Mesendoderm (in vitro differentiated cells): ENCODE data around the gene HERPUD1.

Source experiments
- DNase-seq: peaks from one replicate; pipeline ENCODE4 v3.0.0; 2013
- H2AK5ac ChIP-seq: 2 replicates; pipeline ENCODE4 v1.6.1; 2013; ENCODE audit warnings: low read length, inconsistent platforms
- H2BK120ac ChIP-seq: 2 replicates; pipeline ENCODE4 v1.6.1; 2013; ENCODE audit warnings: low read depth, mild to moderate bottlenecking, low read length, moderate library complexity, mixed read lengths
- H2BK15ac ChIP-seq: replicated peaks from 2 replicates; pipeline ENCODE4 v1.6.1; 2013; ENCODE audit warnings: low read depth, mild to moderate bottlenecking, moderate library complexity
- H2BK5ac ChIP-seq: 2 replicates; pipeline ENCODE4 v1.6.1; 2013; ENCODE audit warnings: low read length, inconsistent platforms
- H3K18ac ChIP-seq: 2 replicates; pipeline ENCODE4 v1.6.1; 2013; ENCODE audit warnings: mild to moderate bottlenecking, low read length, mixed read lengths
- H3K23ac ChIP-seq: one replicate; pipeline ENCODE4 v1.6.1; 2013; ENCODE audit warnings: low read length
- H3K27ac ChIP-seq: 2 replicates; pipeline ENCODE4 v1.5.1; 2013; ENCODE audit warnings: low read depth, mild to moderate bottlenecking, inconsistent platforms, low read length, moderate library complexity
- H3K27me3 ChIP-seq: 2 replicates; pipeline ENCODE4 v1.6.1; 2013; ENCODE audit warnings: low read length, control low read depth, mild to moderate bottlenecking, inconsistent platforms; ENCODE audit not compliant: insufficient read depth, poor library complexity
- H3K36me3 ChIP-seq: 2 replicates; pipeline ENCODE4 v1.6.1; 2013; ENCODE audit warnings: low read length, inconsistent platforms; ENCODE audit not compliant: control insufficient read depth, insufficient read depth
- H3K4ac ChIP-seq: one replicate; pipeline ENCODE4 v1.6.1; 2013; ENCODE audit warnings: low read depth, mild to moderate bottlenecking, low read length, moderate library complexity
- H3K4me1 ChIP-seq: 2 replicates; pipeline ENCODE4 v1.6.1; 2013; ENCODE audit warnings: low read depth, low read length, inconsistent platforms; ENCODE audit not compliant: control insufficient read depth
- H3K4me2 ChIP-seq: 2 replicates; pipeline ENCODE4 v1.6.1; 2013; ENCODE audit warnings: low read length
- H3K4me3 ChIP-seq: 2 replicates; pipeline ENCODE4 v1.5.1; 2013; ENCODE audit warnings: mild to moderate bottlenecking, low read length
- H3K56ac ChIP-seq: one replicate; pipeline ENCODE4 v1.6.1; 2013; ENCODE audit warnings: low read length
- H3K79me1 ChIP-seq: 2 replicates; pipeline ENCODE4 v1.6.1; 2013; ENCODE audit warnings: low read length, inconsistent platforms
- H3K79me2 ChIP-seq: 2 replicates; pipeline ENCODE4 v1.6.1; 2013; ENCODE audit warnings: mild to moderate bottlenecking, low read length; ENCODE audit not compliant: control insufficient read depth, insufficient read depth
- H3K9ac ChIP-seq: 2 replicates; pipeline ENCODE4 v1.6.1; 2013; ENCODE audit warnings: low read length, inconsistent platforms
- H4K5ac ChIP-seq: one replicate; pipeline ENCODE4 v1.6.1; 2013; ENCODE audit warnings: low read length
- H4K8ac ChIP-seq: one replicate; pipeline ENCODE4 v1.6.1; 2013; ENCODE audit warnings: low read depth, mild to moderate bottlenecking, control low read depth, low read length, moderate library complexity
- WGBS: extraction: QIAGEN DNeasy Blood & Tissue Kit; methylation state at CpG from one replicate; pipeline ENCODE4 v1.1.7; 2013; ENCODE audit warnings: low lambda C conversion rate, missing lambda C conversion rate; ENCODE audit not compliant: insufficient coverage; ENCODE audit errors: extremely low coverage; 5-methylcytosine and 5-hydroxymethylcytosine counted together

The HERPUD1 gene

GRCh38 chr16:56977216-56977615 is 45.3 kb downstream of the HERPUD1 start:
- no peaks in the 10 kb centered on the region for H3K4me1 ChIP-seq
- DNase-seq: no peak
- H3K4me2 ChIP-seq: no peak overlapping the region
- H4K8ac ChIP-seq: no peak overlapping the region
- no peak overlapping the region for H3K9ac ChIP-seq
- no peak overlapping the region for H3K56ac ChIP-seq
- no peak overlapping the region for H3K4me3 ChIP-seq
- no peak overlapping the region for H3K4ac ChIP-seq
- H2BK5ac ChIP-seq: no peak overlapping the region
- no peak overlapping the region for H2AK5ac ChIP-seq
- no peaks in the 10 kb centered on the region for H3K27me3 ChIP-seq
- no peak overlapping the region for H3K27ac ChIP-seq
- H3K36me3 ChIP-seq: no peaks in the 10 kb centered on the region
- H3K18ac ChIP-seq: no peak overlapping the region
- no CpG with 5 or more reads among the region's 6 CpGs for WGBS
- no peak overlapping the region for H2BK120ac ChIP-seq
- no peak overlapping the region for H4K5ac ChIP-seq
- no peaks in the 10 kb centered on the region for H3K79me2 ChIP-seq
- H2BK15ac ChIP-seq: no peak overlapping the region
- no peaks in the 10 kb centered on the region for H3K79me1 ChIP-seq
- H3K23ac ChIP-seq: no peak overlapping the region

DNA sequence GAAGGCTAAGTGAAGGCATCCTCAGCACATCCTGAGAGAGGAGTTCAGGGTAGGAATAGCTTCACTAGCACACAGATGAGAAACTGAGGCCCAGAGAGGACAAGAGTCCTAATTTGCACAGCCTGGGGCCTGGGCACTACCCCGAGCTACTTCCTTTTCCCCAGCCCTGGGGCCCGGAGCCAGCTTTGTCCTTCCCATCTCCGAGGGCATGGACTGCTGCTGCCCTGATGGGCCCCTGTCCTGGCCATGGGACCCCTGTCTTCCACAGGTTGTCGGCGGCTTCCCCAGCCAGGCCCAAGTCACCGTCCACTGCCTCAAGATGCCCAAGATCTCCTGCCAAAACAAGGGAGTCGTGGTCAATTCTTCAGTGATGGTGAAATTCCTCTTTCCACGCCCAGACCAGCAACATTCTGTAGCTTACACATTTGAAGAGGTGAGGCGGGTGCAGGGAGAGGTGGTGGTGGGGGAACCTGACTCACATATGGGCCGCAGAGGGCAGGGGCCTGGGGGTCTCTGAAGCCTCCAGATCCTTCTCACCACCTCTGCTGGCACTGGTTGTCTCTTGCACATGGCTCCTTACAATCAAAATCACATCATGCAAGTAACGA is 46.0 kb downstream of the HERPUD1 start:
- WGBS: no CpG with 5 or more reads among the region's 11 CpGs
- no peak overlapping the region for H3K27ac ChIP-seq
- no peak overlapping the region for H2AK5ac ChIP-seq

DNA sequence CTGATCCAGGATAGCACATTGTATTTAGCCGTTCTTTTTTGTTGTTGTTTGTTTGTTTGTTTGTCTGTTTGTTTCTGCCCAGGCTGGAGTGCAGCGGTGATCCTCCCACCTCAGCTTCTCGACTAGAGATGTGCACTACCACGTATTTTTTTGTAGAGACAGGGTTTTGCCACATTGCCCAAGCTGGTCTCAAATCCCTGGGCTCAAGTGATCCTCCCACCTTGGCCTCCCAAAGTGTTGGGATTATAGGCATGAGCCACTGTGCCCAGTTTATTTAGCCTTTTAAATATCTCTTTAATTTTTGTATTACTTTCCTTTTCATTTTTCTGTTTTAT is 48.2 kb downstream of the HERPUD1 start:
- H3K79me1 ChIP-seq: no peaks in the 10 kb centered on the region
- H3K79me2 ChIP-seq: no peaks in the 10 kb centered on the region
- H3K27ac ChIP-seq: no peak overlapping the region
- no peak overlapping the region for H3K4me2 ChIP-seq
- no peaks in the 10 kb centered on the region for H3K4me1 ChIP-seq
- H3K23ac ChIP-seq: no peak overlapping the region
- H3K27me3 ChIP-seq: no peaks in the 10 kb centered on the region
- H2BK5ac ChIP-seq: no peak overlapping the region
- no peak overlapping the region for H3K56ac ChIP-seq
- no peak overlapping the region for H4K5ac ChIP-seq
- no peaks in the 10 kb centered on the region for H3K36me3 ChIP-seq
- H3K4ac ChIP-seq: no peak overlapping the region
- H3K18ac ChIP-seq: no peak overlapping the region
- H3K9ac ChIP-seq: no peak overlapping the region
- no peak for DNase-seq
- no peak overlapping the region for H3K4me3 ChIP-seq
- no peak overlapping the region for H4K8ac ChIP-seq
- WGBS: no CpG with 5 or more reads among the region's 4 CpGs
- H2BK120ac ChIP-seq: no peak overlapping the region
- H2BK15ac ChIP-seq: no peak overlapping the region
- no peak overlapping the region for H2AK5ac ChIP-seq

More for the DNA sequence above, 46.0 kb downstream of the HERPUD1 start:
- Histone ChIP-seq H3K9ac (no peak overlapping the region), H3K4me1 (no peaks in the 10 kb centered on the region), H3K36me3 (no peaks in the 10 kb centered on the region), H2BK15ac (no peak overlapping the region), H3K79me1 (no peaks in the 10 kb centered on the region), H4K5ac (no peak overlapping the region), H2BK120ac (no peak overlapping the region), H3K23ac (no peak overlapping the region), H2BK5ac (no peak overlapping the region), H3K79me2 (no peaks in the 10 kb centered on the region), H3K56ac (no peak overlapping the region), H3K18ac (no peak overlapping the region), H4K8ac (no peak overlapping the region), H3K4me2 (no peak overlapping the region), H3K4ac (no peak overlapping the region), H3K4me3 (no peak overlapping the region), H3K27me3 (no peaks in the 10 kb centered on the region)
- no peak for DNase-seq

DNA sequence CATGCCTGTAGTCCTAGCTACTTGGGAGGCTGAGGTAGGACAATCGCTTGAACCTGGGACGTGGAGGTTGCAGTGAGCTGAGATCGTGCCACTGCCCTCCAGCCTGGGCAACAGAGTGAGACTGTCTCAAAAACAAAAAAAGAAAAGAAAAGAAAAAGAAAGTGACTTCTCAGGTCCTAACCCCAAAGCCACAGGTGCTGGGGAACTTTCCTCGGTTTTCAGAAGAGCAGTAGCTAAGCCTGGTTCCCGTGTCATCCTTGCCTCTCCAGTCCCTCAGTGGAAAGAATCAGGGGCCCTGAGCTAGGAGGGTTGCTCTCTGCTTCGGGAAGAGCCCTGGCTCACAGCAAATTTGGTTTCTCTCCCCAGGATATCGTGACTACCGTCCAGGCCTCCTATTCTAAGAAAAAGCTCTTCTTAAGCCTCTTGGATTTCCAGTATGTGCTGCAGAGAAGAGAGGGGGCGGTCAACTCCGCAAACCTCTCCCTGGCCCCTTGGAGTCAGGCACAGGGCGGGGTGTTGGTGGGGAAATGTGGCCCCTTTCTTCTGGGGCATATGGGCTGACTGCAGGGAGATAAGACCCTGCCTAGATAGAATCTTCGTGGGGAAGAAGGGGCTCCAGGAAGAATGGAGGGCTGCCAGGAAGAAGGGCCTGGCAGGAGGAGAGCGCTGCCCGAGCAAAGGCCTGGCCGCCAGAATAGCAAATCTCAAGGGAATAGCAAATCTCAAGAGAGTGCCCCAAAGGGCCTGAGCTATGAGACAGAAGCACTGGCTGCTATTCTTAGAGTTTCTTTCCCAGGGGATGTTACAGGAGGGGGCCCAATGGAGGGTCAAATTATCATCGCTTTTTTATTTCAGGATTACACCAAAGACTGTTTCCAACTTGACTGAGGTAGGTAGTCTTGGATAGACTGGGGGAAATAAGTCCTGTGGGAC is 49.1 kb downstream of the HERPUD1 start:
- Histone ChIP-seq H2BK5ac (no peak overlapping the region), H3K27me3 (no peaks in the 10 kb centered on the region), H2AK5ac (no peak overlapping the region), H3K36me3 (no peaks in the 10 kb centered on the region), H4K8ac (no peak overlapping the region), H3K9ac (no peak overlapping the region), H3K4ac (no peak overlapping the region), H3K18ac (no peak overlapping the region), H2BK15ac (no peak overlapping the region), H3K79me2 (no peaks in the 10 kb centered on the region), H3K27ac (no peak overlapping the region), H3K56ac (no peak overlapping the region), H4K5ac (no peak overlapping the region), H3K23ac (no peak overlapping the region), H3K79me1 (no peaks in the 10 kb centered on the region), H2BK120ac (no peak overlapping the region), H3K4me1 (no peaks in the 10 kb centered on the region), H3K4me3 (no peak overlapping the region), H3K4me2 (no peak overlapping the region)
- no peak for DNase-seq
- no CpG with 5 or more reads among the region's 16 CpGs for WGBS

- no CpG with 5 or more reads among the region's 12 CpGs for WGBS
- H3K18ac ChIP-seq: no peak overlapping the region
- H3K9ac ChIP-seq: no peak overlapping the region
Measured at GRCh38 chr16:56981729-56982271, 49.9 kb downstream of the HERPUD1 start.

More at GRCh38 chr16:56981729-56982271, 49.9 kb downstream of the HERPUD1 start:
- Histone ChIP-seq H3K4ac (no peak overlapping the region), H3K36me3 (no peaks in the 10 kb centered on the region), H3K23ac (no peak overlapping the region), H3K4me2 (no peak overlapping the region), H4K8ac (no peak overlapping the region), H3K56ac (no peak overlapping the region), H2BK120ac (no peak overlapping the region), H4K5ac (no peak overlapping the region), H3K4me3 (no peak overlapping the region), H3K4me1 (no peaks in the 10 kb centered on the region), H3K79me2 (no peaks in the 10 kb centered on the region), H2BK5ac (no peak overlapping the region), H2BK15ac (no peak overlapping the region), H2AK5ac (no peak overlapping the region), H3K79me1 (no peaks in the 10 kb centered on the region), H3K27ac (no peak overlapping the region), H3K27me3 (no peaks in the 10 kb centered on the region)
- no peak for DNase-seq
